ENCODE data around the gene ITPR2.
"Not testable (repeated sequence)": the region's sequence is repeated elsewhere in the genome, so short reads cannot be mapped to it uniquely, and the experiment has no call there.

ITPR2 gene

DNA sequence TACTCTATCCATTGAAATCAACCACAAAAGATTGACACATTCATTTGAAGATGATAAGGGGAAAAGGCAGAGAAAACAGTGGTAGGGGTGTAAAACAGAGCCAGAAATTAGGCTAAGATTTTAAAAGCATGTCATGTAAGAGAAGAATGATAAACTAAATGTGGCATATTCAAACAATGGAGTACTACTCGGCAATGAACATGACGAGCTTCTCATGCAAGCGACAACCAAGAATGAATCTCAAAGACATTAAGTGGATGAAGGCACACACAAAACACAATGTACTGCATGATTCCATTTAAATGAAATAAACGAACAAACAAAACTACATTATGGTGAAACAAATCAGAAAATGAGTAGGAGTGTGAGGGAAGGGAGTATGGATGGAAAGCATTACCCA is 134.8 kb downstream of the ITPR2 start:
- DNase-seq: no peak

DNA sequence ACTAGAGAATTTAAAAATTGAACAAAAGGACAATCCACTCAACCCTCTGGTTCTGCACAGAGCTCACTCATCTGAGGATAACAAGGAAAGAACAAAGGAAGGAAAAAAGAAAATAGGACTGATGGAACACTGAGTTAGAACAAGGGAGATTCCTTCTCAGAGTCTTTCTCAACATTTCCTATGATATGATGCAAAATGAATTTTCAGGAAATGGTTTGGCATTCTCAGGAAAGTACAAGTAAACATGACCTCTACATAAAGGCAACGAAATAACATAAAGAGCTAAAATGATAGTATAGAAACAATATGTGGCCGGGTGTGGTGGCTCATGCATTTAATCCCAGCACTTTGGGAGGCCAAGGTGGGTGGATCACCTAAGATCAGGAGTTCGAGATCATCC is 135.8 kb downstream of the ITPR2 start:
- DNase-seq: no peak

DNA sequence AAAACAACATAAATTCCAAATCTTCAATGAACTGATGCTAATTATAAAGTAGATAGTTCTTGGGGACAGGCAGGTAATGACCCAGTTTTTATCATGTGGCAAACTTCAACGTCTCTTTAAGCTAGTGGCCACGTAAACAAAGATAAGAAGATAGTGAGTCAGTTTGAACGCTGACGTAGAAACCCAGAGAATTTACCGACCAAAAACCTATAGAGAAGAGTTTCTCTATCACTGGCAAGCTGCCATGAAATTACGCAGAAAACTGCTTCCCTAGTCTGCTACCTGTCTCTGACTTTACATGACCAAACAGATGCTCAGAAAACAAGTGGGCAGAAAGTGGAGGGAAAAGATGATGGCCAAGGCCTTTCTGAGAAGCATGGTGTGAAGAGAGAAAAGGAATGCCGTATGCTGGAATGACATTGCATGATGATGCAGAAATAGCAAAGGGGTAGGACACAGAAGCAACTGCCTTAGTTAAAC is 136.3 kb downstream of the ITPR2 start:
- DNase-seq: no peak

DNA sequence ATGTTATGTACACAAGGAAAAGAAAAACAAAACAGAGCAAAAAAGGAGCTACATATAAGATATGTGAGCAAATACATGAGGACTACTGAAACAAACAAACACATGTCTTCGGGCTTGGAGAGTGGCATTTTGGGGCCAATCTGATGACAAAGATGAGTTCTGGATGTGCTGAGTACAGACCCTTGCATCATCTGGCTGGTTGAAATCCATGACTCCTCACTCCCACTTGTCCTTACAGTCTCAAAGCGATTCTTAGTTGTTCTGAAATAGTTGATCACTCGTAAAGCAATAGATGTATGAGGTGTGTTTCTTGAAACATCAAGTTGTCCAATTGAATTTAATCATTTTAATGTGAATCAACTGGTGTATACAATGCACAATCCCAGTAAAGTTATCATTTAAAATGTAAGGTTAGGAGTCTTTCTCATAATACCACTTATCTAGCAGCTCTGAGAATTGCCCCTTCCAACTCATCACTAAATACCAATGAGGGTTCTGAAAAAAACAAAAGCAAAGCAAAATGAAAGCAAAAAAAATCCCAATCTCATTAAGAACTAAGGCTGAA is 136.9 kb downstream of the ITPR2 start:
- DNase-seq: no peak

DNA sequence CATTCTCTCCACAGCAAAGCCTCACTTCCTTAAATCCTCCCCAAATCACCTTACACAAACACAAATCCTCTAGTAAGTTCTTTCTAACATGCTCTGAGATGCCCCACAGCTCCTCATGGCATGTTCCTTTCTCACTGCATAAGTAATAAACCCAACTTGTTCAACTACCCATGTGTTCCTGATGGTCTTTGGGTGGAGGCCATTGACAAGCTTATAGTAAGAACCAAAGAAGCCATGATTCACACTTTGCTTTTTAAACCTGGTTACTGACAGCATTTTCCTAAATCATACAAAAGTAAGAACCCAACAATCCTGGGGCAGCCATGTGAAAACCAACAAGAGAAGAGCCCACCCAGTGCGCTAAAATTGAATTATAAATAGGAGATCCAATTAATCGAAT is 138.6 kb downstream of the ITPR2 start:
- DNase-seq: no peak

DNA sequence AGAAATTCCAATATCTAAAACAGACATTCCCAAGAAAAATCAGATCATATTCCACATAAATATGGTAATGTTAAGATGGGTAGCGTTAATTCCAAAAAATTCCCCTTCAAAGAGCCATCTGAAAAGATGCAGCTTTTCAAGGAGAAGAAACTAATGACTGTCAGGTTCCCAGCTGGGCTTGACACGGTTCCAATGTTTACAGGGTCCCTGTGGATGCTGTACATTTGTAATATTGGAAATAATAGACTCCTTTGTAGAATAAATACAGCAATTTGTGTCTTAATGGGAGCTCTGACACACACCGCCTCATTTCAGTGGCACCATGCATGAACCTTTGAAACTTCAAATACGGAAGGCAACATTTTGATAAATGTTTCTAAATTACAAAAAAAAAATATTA is 140.6 kb downstream of the ITPR2 start:
- no peak for DNase-seq

DNA sequence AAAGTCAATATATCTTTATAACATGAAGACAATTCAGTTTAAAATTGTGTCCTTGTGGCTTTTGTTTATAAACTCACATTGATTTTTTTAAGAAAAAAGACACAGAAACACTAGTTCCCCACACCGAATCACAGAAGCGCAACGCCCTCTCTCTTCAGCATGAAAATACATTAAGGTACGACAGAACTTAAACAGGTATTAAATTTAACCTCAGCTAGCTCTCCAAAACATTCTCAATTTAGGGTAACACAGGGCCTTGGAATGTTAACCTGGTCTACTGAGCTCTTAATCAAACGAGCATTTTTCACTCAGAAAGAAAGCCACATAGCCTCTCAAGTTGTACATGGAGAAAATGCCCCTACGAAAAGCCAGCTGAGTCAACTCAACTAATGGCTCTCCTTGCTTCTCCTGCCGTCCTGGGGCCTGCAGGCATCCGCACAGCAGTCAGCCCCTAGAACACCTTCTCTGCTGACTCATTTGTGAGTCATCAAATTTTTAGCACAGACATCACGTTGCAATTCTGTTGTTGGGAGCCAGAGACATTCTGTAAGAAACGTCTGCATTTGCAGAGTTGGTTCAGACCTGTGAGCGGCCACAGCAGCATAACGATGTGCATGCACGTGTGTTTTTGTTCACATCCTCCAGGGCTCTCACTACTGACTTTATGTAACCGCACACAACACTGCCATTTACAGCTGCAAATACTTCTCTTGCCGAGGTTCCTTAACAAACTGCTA is 141.6 kb downstream of the ITPR2 start:
- no peak for DNase-seq

DNA sequence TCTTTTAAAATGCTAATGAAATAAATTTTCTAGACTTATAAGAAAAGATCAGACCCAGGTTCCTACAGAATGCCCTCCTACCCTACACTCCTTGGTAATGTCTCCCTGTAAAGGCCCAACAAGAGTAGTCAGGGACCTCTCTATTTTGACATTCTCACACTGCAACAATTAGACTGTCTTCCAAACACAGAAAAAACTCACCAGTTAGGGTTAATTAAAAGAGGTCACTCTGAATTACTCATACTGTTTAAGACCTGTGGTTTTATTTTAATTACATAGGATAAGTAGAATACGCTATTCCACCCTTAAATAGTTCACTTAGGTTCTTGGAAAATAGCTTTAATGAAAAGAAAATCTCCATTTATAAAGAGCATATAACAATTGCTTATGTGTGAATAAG is 142.4 kb downstream of the ITPR2 start:
- DNase-seq: no peak

DNA sequence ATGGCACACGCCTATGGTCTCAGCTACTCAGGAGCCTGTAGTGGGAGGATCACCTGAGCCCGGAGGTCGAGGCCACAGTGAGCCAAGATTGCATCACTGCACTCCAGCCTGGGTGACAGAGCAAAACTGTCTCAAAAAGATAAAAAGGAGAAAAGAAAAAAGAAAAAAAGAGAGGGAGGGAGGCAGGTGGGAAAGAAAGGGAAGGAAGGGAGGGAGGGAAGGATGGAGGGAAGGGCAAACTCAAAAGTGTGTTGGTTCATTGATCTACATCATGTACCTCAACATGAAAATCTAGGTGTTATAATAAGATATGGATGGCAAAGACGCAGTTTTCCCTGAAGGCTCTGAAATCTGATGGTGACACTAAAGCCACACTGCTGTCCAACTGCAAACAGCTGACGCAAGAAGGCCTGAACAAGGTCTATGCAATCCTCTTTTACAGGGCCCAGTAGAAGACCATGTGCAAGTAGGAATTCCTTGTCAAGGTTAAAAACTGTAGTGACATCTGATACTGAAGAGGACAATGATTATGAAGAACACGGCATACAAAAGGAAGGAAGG is 143.6 kb downstream of the ITPR2 start:
- DNase-seq: no peak

DNA sequence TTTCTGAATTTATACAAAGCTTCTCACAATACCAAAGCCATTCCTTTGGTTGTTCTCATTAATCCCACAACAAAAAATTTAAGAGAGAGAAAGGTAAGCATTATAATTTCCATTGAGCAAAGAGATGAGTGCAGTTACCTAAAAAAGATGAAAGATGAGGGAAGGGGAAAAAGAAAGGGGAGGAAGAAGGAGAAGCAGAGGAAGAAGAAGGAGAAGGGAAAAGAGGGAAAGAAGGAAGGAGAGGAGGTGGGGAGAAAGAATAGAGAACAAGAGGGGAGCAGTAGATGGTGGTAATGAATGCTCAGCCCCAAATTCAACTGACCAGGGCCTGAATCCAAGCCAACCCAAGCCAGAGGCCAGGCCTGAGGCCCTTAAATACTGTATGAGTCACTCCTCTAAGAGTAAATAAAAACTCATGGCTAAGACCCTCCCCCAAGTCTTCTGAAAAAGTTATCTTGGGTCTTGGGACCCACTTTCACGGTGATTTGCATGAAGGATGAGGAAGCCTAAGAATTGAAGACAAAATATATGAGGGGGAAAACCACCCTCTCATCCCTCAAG is 144.6 kb downstream of the ITPR2 start:
- no peak for DNase-seq

DNA sequence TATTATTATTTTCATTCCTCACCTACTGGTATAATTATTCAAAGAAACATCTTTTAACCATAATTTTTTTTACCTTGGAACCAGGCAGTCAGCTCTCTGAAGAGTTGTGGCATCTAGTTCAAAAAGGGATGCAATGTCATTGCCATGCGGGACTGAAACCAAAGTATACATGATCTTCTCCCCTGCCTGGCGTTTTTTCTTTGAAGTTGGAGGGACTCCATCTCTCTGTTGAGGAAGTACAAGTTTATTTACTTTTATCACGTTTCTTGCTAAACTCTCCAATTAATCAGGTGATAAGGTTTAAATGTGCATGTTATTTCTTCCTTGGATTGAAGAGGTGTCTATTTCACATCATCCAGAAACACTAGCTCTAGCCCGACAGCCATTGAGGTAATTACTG is 146.6 kb downstream of the ITPR2 start:
- DNase-seq: no peak

DNA sequence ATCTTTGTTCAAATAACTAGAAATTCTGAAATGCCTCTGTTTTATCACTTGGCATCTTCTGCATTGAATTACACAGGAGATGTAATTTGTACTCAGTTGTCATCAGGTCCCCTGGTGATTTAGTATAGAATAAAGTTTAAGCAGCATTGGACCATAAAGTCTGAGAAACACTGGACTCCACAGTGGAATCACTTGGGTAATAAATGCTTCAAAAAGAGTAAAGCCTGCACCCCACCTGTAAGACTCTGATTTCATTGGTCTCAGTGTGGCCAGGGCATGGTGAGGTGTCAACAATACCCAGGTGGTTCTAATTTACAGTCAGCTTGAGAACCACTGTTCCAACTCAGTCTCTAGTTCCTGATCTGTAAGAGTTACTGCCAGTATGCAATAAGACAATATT is 148.9 kb downstream of the ITPR2 start:
- no peak for DNase-seq

DNA sequence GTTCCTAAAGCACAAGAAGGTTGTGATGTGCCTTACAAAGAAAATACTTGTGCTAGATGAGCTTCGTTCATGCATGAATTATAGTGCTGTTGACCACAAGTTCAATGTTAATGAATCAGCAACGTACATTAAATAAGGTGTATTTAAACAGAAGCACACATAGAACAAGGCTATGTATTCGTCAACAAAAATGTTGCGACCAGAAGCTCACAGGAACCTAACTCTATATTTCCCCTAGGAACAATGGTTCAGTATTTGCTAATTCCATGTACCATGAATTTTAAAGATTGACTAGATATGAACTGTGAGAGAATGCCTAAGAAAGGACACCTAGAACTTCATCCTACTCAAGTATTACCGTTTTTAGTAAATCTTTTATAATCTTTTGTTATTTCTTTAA is 149.6 kb downstream of the ITPR2 start:
- DNase-seq: no peak

DNA sequence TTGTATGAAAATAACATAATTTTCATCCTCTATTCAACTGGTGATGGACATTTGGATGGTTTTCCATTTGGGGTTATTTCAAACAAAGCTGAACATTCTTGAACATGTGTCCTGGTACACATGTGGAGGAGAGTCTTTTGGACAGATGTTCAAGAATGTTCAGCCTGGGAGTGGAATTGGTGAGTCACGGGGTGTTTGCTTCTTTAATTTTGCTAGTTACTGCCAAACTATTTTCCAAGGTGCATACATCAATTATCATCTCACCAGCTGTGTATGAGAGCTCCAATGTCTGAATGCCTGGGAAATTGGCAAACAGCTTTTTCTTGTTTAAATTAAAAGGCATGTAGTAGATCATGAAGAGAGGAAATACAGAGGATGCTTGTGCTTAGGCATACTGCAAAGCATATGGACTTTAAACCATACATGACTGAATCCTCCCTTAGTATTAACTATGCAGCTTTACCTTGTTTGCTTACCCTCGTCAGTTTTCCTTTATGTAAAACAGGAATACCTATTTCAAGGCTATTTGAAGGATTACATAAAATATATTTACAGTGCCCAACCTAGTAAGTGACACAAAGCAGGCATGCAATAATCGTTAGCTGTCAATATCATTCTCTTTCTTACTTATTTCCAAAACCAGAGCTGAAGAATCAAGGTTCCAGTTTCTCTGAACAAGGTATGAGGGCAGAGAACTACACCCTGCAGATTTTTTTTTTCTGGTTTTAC is 152.1 kb downstream of the ITPR2 start:
- no peak for DNase-seq

DNA sequence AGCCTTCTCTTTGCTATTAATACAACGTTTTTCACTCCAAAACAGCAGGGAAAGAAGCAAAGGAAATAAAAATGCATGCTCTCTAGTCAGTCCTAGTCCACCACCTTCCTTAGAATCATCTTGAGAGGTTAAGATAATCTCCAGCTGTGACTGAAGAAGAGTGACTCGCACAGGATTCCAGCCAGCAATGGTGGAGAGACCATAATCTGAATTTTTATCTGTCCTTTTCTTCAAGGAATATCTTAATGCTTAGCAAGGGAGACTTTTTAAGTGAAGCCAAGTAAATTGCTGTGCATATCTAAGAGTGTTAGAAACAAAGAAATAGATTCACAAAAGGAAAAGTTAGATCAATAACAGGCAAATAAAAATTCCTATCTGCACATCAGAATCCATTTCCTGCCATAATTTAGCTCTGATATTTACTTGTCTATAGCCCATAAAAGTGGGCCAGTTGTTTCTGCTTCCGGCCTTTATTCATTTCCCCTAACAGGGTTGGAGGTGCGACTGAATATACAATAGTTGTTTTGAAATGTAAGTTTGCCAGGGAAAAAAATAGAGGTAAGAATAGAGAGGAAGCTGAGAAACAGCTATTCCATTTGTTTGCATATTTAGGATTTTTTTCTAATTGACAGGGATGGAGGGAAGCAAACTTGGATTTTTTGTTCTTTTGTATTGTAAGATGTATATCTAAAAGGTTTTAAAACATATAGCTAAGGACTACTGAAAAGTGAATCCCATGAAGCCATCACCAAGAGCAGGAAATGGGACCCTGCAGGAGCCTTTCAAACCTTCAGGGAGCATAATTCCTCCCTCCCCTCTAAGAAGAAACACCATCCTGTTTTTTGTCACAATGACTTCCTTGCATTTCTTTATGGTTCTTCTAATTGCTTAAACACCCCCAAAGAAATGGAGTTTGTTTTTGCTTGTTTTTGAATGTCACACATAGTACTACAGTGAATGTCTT is 154.0 kb downstream of the ITPR2 start:
- DNase-seq: no peak

DNA sequence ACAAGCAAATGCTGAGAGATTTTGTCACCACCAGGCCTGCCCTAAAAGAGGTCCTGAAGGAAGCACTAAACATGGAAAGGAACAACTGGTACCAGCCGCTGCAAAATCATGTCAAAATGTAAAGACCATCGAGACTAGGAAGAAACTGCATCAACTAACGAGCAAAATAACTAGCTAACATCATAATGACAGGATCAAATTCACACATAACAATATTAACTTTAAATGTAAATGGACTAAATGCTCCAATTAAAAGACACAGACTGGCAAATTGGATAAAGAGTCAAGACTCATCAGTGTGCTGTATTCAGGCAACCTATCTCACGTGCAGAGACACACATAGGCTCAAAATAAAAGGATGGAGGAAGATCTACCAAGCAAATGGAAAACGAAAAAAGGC is 161.5 kb downstream of the ITPR2 start:
- DNase-seq: not testable (repeated sequence)

DNA sequence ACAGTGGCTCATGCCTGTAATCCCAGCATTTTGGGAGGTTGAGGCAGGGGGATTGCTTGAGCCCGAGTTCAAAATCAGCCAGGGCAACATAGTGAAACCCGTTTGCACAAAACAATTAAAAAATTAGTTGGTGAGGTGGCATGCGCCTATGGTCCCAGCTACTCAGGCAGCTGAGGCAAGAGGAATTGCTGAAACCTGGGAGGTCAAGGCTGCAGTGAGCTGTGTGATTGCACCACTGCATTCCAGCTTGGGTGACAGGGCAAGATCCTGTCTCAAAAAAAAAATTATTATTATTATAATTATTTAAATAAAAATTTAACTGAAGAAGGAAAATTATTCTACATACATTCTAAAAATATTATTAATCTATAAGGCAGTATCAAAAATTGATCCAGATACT is 164.1 kb downstream of the ITPR2 start:
- DNase-seq: no peak

DNA sequence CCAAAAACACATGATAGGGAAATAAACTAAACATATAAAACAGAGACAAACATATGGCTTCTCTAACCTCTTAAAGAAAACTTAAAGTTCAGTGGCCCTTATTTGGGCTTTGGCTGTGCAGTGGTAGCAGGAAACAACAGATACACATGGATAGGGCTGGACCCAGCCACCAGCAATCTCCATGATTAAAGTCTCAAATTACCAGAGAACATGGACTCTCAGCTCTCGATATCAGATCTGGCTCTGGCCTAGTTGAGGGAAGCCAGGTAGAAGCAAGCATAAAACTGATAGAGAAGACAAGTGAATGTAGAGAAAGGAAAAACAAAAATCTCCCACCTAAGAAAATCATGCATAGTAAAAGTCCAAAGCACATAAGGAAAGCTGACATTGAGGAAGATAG is 164.8 kb downstream of the ITPR2 start:
- no peak for DNase-seq

DNA sequence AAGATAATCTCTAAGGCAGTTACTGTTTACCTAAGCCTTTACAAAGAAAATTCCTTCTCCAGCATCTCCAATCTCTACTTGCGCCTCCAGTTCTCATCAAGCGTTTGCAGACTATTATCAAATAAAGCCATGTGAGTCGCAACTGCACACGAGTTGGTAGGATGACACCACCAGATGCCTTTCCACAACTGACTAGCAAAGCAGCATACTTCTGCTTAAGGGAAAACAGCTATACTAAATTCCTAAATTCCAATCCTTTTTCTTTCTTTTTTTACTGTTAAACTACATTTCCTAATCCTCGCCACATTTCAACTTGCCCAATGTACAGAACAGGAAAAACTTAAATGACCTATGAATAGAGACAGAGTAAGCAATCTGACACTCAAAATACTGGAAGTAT is 166.7 kb downstream of the ITPR2 start:
- no peak for DNase-seq

DNA sequence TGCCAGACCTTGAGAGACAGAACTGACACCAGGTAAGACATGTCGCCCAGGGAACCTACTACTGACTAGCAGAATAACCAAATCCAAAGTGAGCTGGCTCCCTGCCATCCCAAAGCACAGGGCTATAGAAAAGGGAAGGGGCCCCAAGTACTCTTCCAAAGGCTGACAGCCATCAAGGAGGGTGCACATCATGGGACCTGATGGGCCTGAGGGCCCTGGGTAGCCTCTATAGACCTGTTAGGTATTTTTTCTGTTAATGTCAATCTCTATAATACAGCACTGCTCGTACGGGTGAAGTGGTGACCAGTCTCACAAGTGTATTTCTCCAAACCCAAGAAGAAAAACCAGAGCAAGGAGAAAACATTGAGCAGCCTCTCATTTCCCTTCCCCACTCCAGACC is 171.6 kb downstream of the ITPR2 start:
- no peak for DNase-seq

DNA sequence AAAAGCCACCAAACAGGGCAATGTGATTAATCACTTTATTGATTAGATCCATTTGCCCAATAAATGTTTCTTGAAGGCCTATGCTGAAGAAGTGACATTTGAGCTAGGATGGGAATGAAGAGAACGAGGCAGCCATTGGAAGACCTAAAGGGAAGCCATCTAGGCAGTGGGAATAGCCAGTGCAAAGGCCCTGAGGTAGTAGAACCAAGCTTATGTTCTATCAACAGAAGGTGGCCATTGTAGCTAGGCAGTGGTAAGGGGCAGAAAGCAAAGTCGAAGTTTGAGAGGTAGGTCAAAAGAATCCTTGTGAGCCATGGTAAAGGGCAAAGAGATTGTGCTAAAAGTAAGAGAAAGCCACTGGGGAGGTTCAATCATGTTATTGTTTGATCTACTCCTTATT is 173.1 kb downstream of the ITPR2 start:
- DNase-seq: no peak

DNA sequence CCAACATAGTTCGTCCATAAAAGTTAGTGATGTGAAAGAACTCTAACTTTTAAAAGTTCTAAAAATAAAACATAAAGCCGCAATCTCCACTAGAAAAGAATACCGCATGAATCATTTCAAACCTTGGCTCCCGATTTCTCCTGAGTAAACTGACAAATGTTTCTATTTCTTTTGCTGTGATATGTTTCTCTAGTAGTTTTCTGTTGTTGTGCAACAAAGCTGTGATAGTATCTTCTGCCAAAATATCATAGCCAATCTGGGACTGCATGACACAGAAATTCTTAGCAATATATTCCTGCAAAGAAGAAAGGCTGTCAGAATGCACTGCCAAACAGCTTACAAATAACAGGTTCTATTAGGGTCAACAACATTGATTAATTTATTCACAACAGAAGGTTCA is 174.0 kb downstream of the ITPR2 start:
- DNase-seq: no peak

All from activated CD4-positive, alpha-beta T cell treated with anti-CD3 and anti-CD28 coated beads, Interleukin-2, amount 50 U/mL, for 48 hours (primary cell).